ENCODE data around the gene CENPT. TPM values are rescaled to one million over a fixed set of nuclear protein-coding genes. Genes with fewer than 3 reads are reported as not detected.

CENPT gene
- 36.6 TPM for polyA plus RNA-seq (ENCODE audit: insufficient read length)

- DNase-seq, result no peak
Measured at GRCh38 chr16:67847064-67847861, at the start of gene CENPT. CENPT (minus strand) TSS chr16:67847693; CDS start chr16:67833859, 13,834 bp downstream.

GRCh38 chr16:67897231-67897630, 49.7 kb upstream of the CENPT start:
- no peak for DNase-seq

GRCh38 chr16:67893743-67894399, 46.4 kb upstream of the CENPT start:
- DNase-seq, result no peak

GRCh38 chr16:67892899-67893742, 45.6 kb upstream of the CENPT start, which contains the start of gene PSKH1:
PSKH1 (plus strand) TSS chr16:67893254; CDS start chr16:67908750, 15,496 bp downstream.
- DNase-seq, result peak; percentile 95

GRCh38 chr16:67892375-67892774, 44.9 kb upstream of the CENPT start:
- DNase-seq, result no peak

- no peak for DNase-seq
Measured at GRCh38 chr16:67888331-67888730, 40.8 kb upstream of the CENPT start.

GRCh38 chr16:67886387-67886786, 38.9 kb upstream of the CENPT start:
- no peak for DNase-seq

GRCh38 chr16:67885976-67886375, 38.5 kb upstream of the CENPT start:
- DNase-seq, result no peak

GRCh38 chr16:67885545-67885944, 38.1 kb upstream of the CENPT start:
- no peak for DNase-seq

GRCh38 chr16:67884684-67885083, 37.2 kb upstream of the CENPT start, which contains the start of gene NRN1L:
NRN1L (plus strand) TSS chr16:67884885; CDS start chr16:67884904, 19 bp downstream.
- DNase-seq, result peak; percentile 89

GRCh38 chr16:67883872-67884261, 36.4 kb upstream of the CENPT start:
- DNase-seq, result no peak

GRCh38 chr16:67883146-67883871, 35.8 kb upstream of the CENPT start:
- no peak for DNase-seq

GRCh38 chr16:67882374-67883145, 35.1 kb upstream of the CENPT start:
- peak; percentile 62 for DNase-seq

- no peak for DNase-seq
Measured at GRCh38 chr16:67881621-67882161, 34.2 kb upstream of the CENPT start.

GRCh38 chr16:67880584-67880983, 33.1 kb upstream of the CENPT start:
- no peak for DNase-seq

- DNase-seq, result no peak
Measured at GRCh38 chr16:67879936-67880335, 32.4 kb upstream of the CENPT start.

- DNase-seq, result no peak
Measured at GRCh38 chr16:67879462-67879861, 32.0 kb upstream of the CENPT start.

- DNase-seq, result no peak
Measured at GRCh38 chr16:67878846-67879245, 31.4 kb upstream of the CENPT start.

GRCh38 chr16:67878232-67878631, 30.7 kb upstream of the CENPT start:
- no peak for DNase-seq

- DNase-seq, result no peak
Measured at GRCh38 chr16:67877064-67877463, 29.6 kb upstream of the CENPT start.

- no peak for DNase-seq
Measured at GRCh38 chr16:67874372-67874771, 26.9 kb upstream of the CENPT start.

All from hindlimb muscle (tissue), 1 donor.